Upper lobe of left lung (tissue), 6 donors: ENCODE results near the gene ASB8. TPM values are rescaled to one million over a fixed set of nuclear protein-coding genes. Genes with fewer than 3 reads are reported as not detected.

Source experiments
- ATAC-seq, 2 donors: fragments of 200-7000 bp; cut with Tn5 transposase; one replicate each; pipeline ENCODE4 v1.9.1; 2022; ENCODE audit warnings: mild to moderate bottlenecking in 2 of 2, moderate library complexity in 2 of 2; ENCODE audit not compliant: low FRiP score in 2 of 2
- DNase-seq, 2 donors: peaks; one replicate each; pipeline ENCODE4 v3.0.0-alpha.2; 2019 to 2020
- H3K27ac ChIP-seq, 4 donors: fragments of 200-600 bp; sonication (generic); one replicate each; pipeline ENCODE4 v1.5.1; 2016 to 2019
- H3K27me3 ChIP-seq, 4 donors: fragments of 200-600 bp; sonication (generic); one replicate each; pipeline ENCODE4 v1.5.1; 2017 to 2019
- H3K36me3 ChIP-seq, 4 donors: fragments of 200-600 bp; sonication (generic); one replicate each; pipeline ENCODE4 v1.5.1; 2016 to 2019
- H3K4me1 ChIP-seq, 4 donors: fragments of 200-600 bp; sonication (generic); one replicate each; pipeline ENCODE4 v1.5.1; 2018 to 2019
- H3K4me3 ChIP-seq, 4 donors: fragments of 200-600 bp; sonication (generic); one replicate each; pipeline ENCODE4 v1.5.1; 2017 to 2019; ENCODE audit warnings: mild to moderate bottlenecking in 2 of 4, moderate library complexity in 1 of 4
- H3K9me3 ChIP-seq, 4 donors: fragments of 200-600 bp; sonication (generic); one replicate each; pipeline ENCODE4 v1.5.1; 2018 to 2019
- EP300 ChIP-seq, 4 donors: sonication (generic); formaldehyde crosslinking; IDR thresholded peaks; one replicate each; pipeline ENCODE4 v1.5.1; 2017; ENCODE audit warnings: antibody characterized with exemption in 4 of 4, control low read depth in 2 of 4
- POLR2A ChIP-seq, 4 donors: fragments of 450-650 bp; IDR thresholded peaks; one replicate each; pipeline ENCODE4 v1.5.1; 2016 to 2017; ENCODE audit warnings: antibody characterized with exemption in 4 of 4, mild to moderate bottlenecking in 2 of 4
- POLR2AphosphoS5 ChIP-seq, 2 donors: sonication (generic); formaldehyde crosslinking; IDR thresholded peaks; one replicate each; pipeline ENCODE4 v1.5.1; 2017; ENCODE audit warnings: antibody characterized with exemption in 2 of 2
- WGBS, 2 donors: methylation state at CpG; one replicate each; pipeline ENCODE4 v1.1.5; 2017 to 2018; 5-methylcytosine and 5-hydroxymethylcytosine counted together
- total RNA-seq, 6 donors: library from RNA; depleted of rRNA in 4 of 6; stranded (reverse); fragments of >200 nt in 4 of 6; gene quantifications; one replicate each; pipeline versions ENCODE4 v1.1.0 to v1.2.1, GENCODE V29; 2016 to 2021
- TF ChIP-seq, protein P1 (sequence below), 6 experiments: fragments of 450-650 bp in 4 of 6; fragments of 200-600 bp in 2 of 6; sonication (generic) in 2 of 6; IDR thresholded peaks; one replicate each; pipeline ENCODE4 v1.5.1; 2016 to 2019; ENCODE audit warnings: antibody characterized with exemption in 6 of 6
- donor health status: DM: no; HTN: no; CAD: no; lungs with moderate emphysema.
- donor health status: DM: no; HTN: yes; CAD: no; lungs with severe emphysema.

Gene ASB8
- total RNA-seq, 6 donors from 2014 or later = 17.8 to 36.5 (median 30.6) TPM

DNA sequence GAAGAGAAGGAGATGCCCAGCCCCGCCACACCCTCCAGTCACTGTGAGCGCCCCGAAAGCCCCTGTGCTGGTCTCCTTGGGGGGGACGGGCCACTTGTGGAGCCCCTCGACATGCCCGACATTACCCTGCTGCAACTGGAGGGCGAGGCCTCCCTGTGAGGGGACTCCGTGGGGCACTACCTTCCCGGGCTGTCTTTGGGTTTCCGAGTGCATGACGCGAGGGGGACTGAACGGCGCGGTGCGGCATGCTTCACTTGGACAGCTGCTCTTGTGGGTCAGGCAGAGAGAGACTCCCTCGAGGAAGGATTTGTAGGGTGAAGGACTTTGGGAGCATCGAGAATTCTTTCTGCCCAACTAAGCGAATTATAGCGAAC lies 27.2 kb upstream of the ASB8 start:
- peaks cover 0 to 20% (median 13%) of the 10 kb centered on the region in 4 donors for H3K27me3 ChIP-seq
- TF ChIP-seq POLR2A (IDR thresholded peaks at IDR 0.05) (no peak), POLR2AphosphoS5 (IDR thresholded peaks at IDR 0.05) (no peak), EP300 (IDR thresholded peaks at IDR 0.05) (no peak)
- TF ChIP-seq, protein P1, sequence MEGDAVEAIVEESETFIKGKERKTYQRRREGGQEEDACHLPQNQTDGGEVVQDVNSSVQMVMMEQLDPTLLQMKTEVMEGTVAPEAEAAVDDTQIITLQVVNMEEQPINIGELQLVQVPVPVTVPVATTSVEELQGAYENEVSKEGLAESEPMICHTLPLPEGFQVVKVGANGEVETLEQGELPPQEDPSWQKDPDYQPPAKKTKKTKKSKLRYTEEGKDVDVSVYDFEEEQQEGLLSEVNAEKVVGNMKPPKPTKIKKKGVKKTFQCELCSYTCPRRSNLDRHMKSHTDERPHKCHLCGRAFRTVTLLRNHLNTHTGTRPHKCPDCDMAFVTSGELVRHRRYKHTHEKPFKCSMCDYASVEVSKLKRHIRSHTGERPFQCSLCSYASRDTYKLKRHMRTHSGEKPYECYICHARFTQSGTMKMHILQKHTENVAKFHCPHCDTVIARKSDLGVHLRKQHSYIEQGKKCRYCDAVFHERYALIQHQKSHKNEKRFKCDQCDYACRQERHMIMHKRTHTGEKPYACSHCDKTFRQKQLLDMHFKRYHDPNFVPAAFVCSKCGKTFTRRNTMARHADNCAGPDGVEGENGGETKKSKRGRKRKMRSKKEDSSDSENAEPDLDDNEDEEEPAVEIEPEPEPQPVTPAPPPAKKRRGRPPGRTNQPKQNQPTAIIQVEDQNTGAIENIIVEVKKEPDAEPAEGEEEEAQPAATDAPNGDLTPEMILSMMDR (IDR thresholded peaks at IDR 0.05) = no peak
- H3K27ac ChIP-seq = no peak overlapping the region
- DNase-seq = no peak
- no peaks in the 10 kb centered on the region for H3K9me3 ChIP-seq
- ATAC-seq = no peak
- no peaks in the 10 kb centered on the region for H3K36me3 ChIP-seq
- H3K4me1 ChIP-seq = peaks cover 16 to 26% (median 21%) of the 10 kb centered on the region in 4 donors
- peak overlapping the region in 3 of 4 donors; percentile 60 to 85 (median 63) for H3K4me3 ChIP-seq
- WGBS, 2 donors = 6 to 10% methylated on average over 16 to 17 of the region's 20 CpGs

DNA sequence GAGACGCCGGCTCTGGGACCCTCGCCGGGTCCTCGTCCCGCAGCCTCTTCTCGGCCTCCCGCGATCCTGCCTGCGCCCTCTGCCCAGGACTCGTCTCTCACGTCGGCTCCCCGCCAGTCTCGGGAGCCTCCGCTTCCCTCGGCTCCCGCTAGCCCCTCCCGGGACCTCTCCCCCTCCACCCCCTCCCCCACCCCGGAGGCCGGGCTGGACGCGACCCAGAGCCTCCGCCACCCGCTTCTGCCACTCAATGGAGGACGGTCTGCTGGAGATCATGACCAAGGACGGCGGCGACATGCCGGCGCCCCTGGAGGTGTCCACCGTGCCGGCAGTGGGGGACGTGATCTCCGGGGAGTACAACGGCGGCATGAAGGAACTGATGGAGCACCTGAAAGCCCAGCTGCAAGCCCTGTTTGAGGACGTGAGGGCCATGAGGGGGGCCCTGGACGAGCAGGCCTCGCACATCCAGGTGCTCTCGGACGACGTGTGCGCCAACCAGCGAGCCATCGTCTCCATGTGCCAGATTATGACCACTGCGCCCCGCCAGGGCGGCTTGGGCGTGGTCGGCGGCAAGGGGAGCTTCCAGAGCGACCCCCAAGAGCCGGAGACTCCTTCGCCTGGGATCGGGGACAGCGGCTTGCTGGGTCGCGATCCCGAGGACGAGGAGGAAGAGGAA lies 26.7 kb upstream of the ASB8 start:
- H3K4me3 ChIP-seq = peak overlapping the region; percentile 37 to 85 (median 62)
- 3% methylated on average over 12 to 21 of the region's 61 CpGs for WGBS, 2 donors
- peak overlapping the region in 2 of 4 donors; percentile 24 to 41 for H3K27ac ChIP-seq
- peaks cover 16 to 26% (median 21%) of the 10 kb centered on the region in 4 donors for H3K4me1 ChIP-seq
- peak in 1 of 2 donors; percentile 33 for ATAC-seq
- H3K27me3 ChIP-seq = peaks cover 0 to 20% (median 13%) of the 10 kb centered on the region in 4 donors
- no peaks in the 10 kb centered on the region for H3K9me3 ChIP-seq
- DNase-seq = peak in 1 of 2 donors; percentile 81
- TF ChIP-seq POLR2AphosphoS5 (IDR thresholded peaks at IDR 0.05) (no peak), POLR2A (IDR thresholded peaks at IDR 0.05) (no peak), EP300 (IDR thresholded peaks at IDR 0.05) (no peak)
- TF ChIP-seq, protein P1 (IDR thresholded peaks at IDR 0.05) = no peak
- no peaks in the 10 kb centered on the region for H3K36me3 ChIP-seq

DNA sequence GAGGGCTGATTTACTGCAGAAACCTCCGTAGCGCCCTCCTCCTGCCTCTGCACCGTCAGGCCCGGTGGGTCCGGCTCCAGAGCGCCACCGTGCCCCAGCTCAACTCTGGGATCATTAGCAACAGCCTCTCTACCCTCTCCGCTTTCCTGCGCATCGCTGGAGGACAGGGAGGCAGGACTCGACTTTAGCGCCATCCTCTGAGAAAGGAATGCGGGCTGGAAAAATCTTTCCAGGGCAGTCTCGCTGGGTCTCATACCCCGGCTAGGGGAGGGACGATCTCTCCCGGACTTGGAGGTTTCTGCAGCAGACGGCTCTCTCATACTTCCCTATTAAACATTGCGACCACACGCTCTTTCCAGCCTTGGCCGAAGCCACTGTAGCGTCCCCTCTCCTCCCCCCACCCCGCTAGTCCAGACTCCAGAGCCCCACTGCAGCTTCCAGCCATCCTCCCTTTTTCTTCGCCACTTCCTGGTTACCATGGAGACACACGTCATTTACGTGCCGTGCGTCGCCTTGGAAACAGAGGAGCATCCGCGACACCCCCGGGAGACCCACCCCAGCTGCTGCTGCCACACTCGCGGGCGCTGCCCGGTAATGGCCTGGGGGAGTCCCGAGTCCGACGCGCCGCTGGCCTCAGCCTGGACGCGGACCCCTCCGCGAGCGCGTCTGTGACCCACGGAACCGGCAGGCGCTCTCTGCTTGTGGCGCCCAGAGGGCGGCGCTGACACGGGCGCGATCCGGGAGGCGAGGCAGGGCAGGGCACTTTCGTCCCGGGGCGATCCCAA lies 26.0 kb upstream of the ASB8 start, which contains the start of gene CCDC184:
CCDC184 (plus strand) TSS at position 554 of the 785 bp plus-strand sequence. CDS start 479 bp downstream, outside the sequence.
- no peaks in the 10 kb centered on the region for H3K9me3 ChIP-seq
- TF ChIP-seq POLR2AphosphoS5 (IDR thresholded peaks at IDR 0.05) (peak in 1 of 2 donors; percentile 19), POLR2A (IDR thresholded peaks at IDR 0.05) (no peak)
- TF ChIP-seq, protein P1 (IDR thresholded peaks at IDR 0.05) = peak; percentile 10 to 53 (median 38)
- peaks cover 16 to 26% (median 21%) of the 10 kb centered on the region in 4 donors for H3K4me1 ChIP-seq
- peak within 1 kb of the TSS in 2 of 4 donors; percentile 24 to 41 for H3K27ac ChIP-seq
- peak; percentile 71 to 91 for DNase-seq
- peaks cover 0 to 20% (median 13%) of the 10 kb centered on the region in 4 donors for H3K27me3 ChIP-seq
- 1% methylated on average over 19 to 49 of the region's 61 CpGs for WGBS, 2 donors
- H3K4me3 ChIP-seq = peak within 1 kb of the TSS; percentile 37 to 85 (median 62)
- no peaks in the 10 kb centered on the region for H3K36me3 ChIP-seq
- ATAC-seq = peak; percentile 39 to 89

DNA sequence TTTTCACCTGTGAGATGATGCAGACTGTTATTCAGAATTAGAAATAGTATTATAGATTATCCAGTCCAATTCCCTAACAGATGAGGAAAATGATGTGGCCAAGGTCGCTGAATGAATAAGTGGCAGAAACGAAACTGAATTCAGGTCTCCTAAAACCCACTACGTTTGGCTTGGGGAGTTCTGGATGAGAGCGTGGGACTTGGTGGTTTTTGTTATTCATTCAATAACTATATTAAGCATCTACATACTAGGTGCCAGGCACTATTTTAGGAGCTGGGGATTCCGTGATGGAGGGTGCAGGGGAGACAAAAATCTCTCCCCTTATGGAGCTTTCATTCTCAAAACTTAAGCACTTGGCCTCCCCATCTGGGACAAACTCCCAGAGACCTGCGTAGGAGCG lies 25.3 kb upstream of the ASB8 start:
- Histone ChIP-seq H3K9me3 (no peaks in the 10 kb centered on the region), H3K4me3 (peak overlapping the region in 3 of 4 donors; percentile 60 to 85 (median 63)), H3K27ac (no peak overlapping the region), H3K36me3 (no peaks in the 10 kb centered on the region), H3K4me1 (peaks cover 16 to 26% (median 21%) of the 10 kb centered on the region in 4 donors), H3K27me3 (peaks cover 0 to 20% (median 13%) of the 10 kb centered on the region in 4 donors)
- 3 to 15% methylated on average over 5 to 7 of the region's 7 CpGs for WGBS, 2 donors
- ATAC-seq (no peak), DNase-seq (no peak)
- TF ChIP-seq, protein P1 (IDR thresholded peaks at IDR 0.05) = no peak
- TF ChIP-seq POLR2AphosphoS5 (IDR thresholded peaks at IDR 0.05) = no peak
- TF ChIP-seq EP300 (IDR thresholded peaks at IDR 0.05) = no peak
- no peak for TF ChIP-seq POLR2A (IDR thresholded peaks at IDR 0.05)
